Right lobe of liver (tissue), 6 donors: ENCODE data around the gene DCPS. TPM values are rescaled to one million over a fixed set of nuclear protein-coding genes. Genes with fewer than 3 reads are reported as not detected.
A peak's percentile ranks its signal among the peaks of the same experiment; 100 is the strongest.
"Not testable (repeated sequence)": the region's sequence is repeated elsewhere in the genome, so short reads cannot be mapped to it uniquely, and the experiment has no call there.

ENCODE experiments used
- ATAC-seq, 4 donors: fragments of 200-7000 bp; cut with Tn5 transposase; one replicate each; pipeline ENCODE4 v1.9.1; 2020; ENCODE audit warnings: mild to moderate bottlenecking in 4 of 4, moderate library complexity in 4 of 4
- DNase-seq, 3 donors: peaks; one replicate each; pipeline ENCODE4 v3.0.0-alpha.2; 2020
- H3K27ac ChIP-seq, 3 donors: fragments of 200-600 bp; one replicate each; pipeline ENCODE4 v1.8.0; 2022
- H3K27me3 ChIP-seq, 2 donors: fragments of 200-600 bp; one replicate each; pipeline ENCODE4 v1.8.0; 2022
- H3K36me3 ChIP-seq, 4 donors: fragments of 200-600 bp; sonication (generic) in 1 of 4; one replicate each; pipeline versions ENCODE4 v1.5.1 to v1.8.0; 2017 to 2022; ENCODE audit warnings: control low read depth in 1 of 4
- H3K4me1 ChIP-seq, 4 donors: fragments of 200-600 bp; sonication (generic) in 1 of 4; one replicate each; pipeline versions ENCODE4 v1.5.1 to v1.8.0; 2017 to 2022; ENCODE audit warnings: control low read depth in 1 of 4
- H3K4me3 ChIP-seq, 3 donors: fragments of 200-600 bp; one replicate each; pipeline ENCODE4 v1.8.0; 2022
- H3K9me3 ChIP-seq, 4 donors: fragments of 200-600 bp; sonication (generic) in 1 of 4; one replicate each; pipeline versions ENCODE4 v1.5.1 to v1.8.0; 2017 to 2022; ENCODE audit warnings: control low read depth in 1 of 4
- CTCF ChIP-seq, 4 donors: fragments of 200-600 bp in 3 of 4; fragments of 450-650 bp in 1 of 4; IDR thresholded peaks; one replicate each; pipeline versions ENCODE4 v1.5.1 to v1.8.0; 2016 to 2022; ENCODE audit warnings: antibody characterized with exemption in 4 of 4, mild to moderate bottlenecking in 2 of 4
- POLR2A ChIP-seq: fragments of 450-650 bp; IDR thresholded peaks from one replicate; pipeline ENCODE4 v1.6.1; 2017; ENCODE audit warnings: antibody characterized with exemption, mild to moderate bottlenecking
- WGBS: methylation state at CpG from one replicate; pipeline ENCODE4 v1.1.6; 2018; ENCODE audit warnings: low coverage, low lambda C conversion rate; ENCODE audit not compliant: insufficient coverage; ENCODE audit errors: missing lambda C conversion rate; 5-methylcytosine and 5-hydroxymethylcytosine counted together
- intact Hi-C, 2 donors: fragments of 100-400 bp; cut with DNase I; formaldehyde crosslinking; loops; one replicate each; pipeline versions ENCODE4 v1.11.2 to v1.14.1; 2022
- total RNA-seq, 6 experiments: library from RNA; depleted of rRNA in 2 of 6; stranded (reverse); fragments of >200 nt in 2 of 6; fragmentation: NEBNext Ultra II Directional in 3 of 6; extraction: Animal tissue kit (Norgen Biotek cat#: 25700) in 3 of 6; gene quantifications; one replicate each; pipeline versions ENCODE4 v1.1.0 to v1.2.4, GENCODE V29; 2016 to 2023
- donor health status: DM: no; HTN: yes; CAD: no.
- donor health status: DM: no; HTN: no; CAD: no.
- donor health status: DM: no; HTN: no; CAD: no.
- donor health status: DM: no; HTN: yes; CAD: no.
- donor health status: DM: no; HTN: yes; CAD: no.

DCPS gene
- total RNA-seq, 6 experiments from 2014 or later, result 12.6 to 65.2 (median 21.9) TPM

DNA sequence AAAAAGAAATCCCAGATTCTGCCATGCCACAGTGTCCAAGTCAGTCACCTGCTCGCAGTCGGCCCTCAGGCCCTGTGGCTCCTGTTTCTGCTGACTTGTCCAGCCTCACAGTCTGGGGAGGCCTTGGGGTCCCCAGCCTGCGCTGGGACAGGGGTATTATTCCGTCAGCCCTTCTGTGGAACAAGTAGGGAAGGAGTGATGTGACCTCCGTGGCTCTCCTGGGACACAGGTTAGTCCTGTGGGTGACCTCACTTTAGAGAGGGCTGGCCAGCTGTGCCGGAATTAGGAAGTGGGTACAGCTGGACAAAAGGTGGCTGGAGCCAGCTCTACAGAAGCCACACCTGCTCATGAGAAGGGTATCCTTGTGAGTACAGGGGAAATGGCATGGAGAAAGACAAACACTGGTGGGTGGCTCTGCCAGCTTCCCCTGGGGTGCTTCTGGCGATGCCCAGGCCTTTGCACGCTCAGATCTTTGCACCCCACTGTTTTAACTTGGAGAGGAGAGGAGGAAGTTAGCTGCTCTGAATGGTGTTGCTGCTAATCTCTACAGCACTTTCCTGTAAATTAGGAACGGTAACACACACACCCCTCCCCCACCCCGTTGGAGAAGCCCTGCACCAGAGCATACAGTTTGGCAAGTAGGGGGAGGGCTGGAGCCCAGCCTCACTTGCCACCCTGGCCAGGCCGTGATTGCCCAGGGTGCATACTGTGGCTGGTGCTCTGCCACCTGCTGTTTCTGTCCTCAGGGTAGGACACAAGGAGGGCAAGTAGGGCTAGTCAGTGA, 64.7 kb downstream of the DCPS start:
- ATAC-seq (peak; percentile 70 to 82 (median 75)), DNase-seq (peak; percentile 70 to 79 (median 73))
- H3K27me3 ChIP-seq, H3K36me3 ChIP-seq, H3K4me3 ChIP-seq, H3K9me3 ChIP-seq, intact Hi-C loops: not testable (repeated sequence)
- WGBS, result 51% methylated on average over 8 of the region's 11 CpGs
- H3K4me1 ChIP-seq, result peaks cover 0 to 51% (median 24%) of the 10 kb centered on the region in 4 donors
- H3K27ac ChIP-seq, result peak overlapping the region in 2 of 3 donors; percentile 43 to 49
- TF ChIP-seq CTCF (IDR thresholded peaks at IDR 0.05), result peak in 2 of 4 donors; percentile 6 to 25

GRCh38 chr11:126370016-126370415, 66.2 kb downstream of the DCPS start:
- H3K4me1 ChIP-seq, result peaks cover 0 to 53% (median 27%) of the 10 kb centered on the region in 4 donors
- H3K9me3 ChIP-seq, result no peaks in the 10 kb centered on the region
- H3K36me3 ChIP-seq, result no peaks in the 10 kb centered on the region
- 15% methylated on average over 3 of the region's 3 CpGs for WGBS
- H3K4me3 ChIP-seq, result no peak overlapping the region
- DNase-seq (peak in 1 of 3 donors; percentile 39), ATAC-seq (peak; percentile 24 to 67 (median 44))
- peak overlapping the region in 2 of 3 donors; percentile 11 to 49 for H3K27ac ChIP-seq
- intact Hi-C loops, result no loop called here
- H3K27me3 ChIP-seq, result no peaks in the 10 kb centered on the region
- no peak for TF ChIP-seq CTCF (IDR thresholded peaks at IDR 0.05)
- TF ChIP-seq POLR2A, result no peak

- H3K4me1 ChIP-seq, result peaks cover 0 to 48% (median 24%) of the 10 kb centered on the region in 4 donors
- no peaks in the 10 kb centered on the region for H3K27me3 ChIP-seq
- H3K27ac ChIP-seq, result no peak overlapping the region
- ATAC-seq, result no peak
- intact Hi-C loops, result no loop called here
- H3K9me3 ChIP-seq, result no peaks in the 10 kb centered on the region
- H3K36me3 ChIP-seq, result no peaks in the 10 kb centered on the region
- 93% methylated on average over 7 of the region's 7 CpGs for WGBS
- no peak overlapping the region for H3K4me3 ChIP-seq
- no peak for DNase-seq
- no peak for TF ChIP-seq CTCF (IDR thresholded peaks at IDR 0.05)
- TF ChIP-seq POLR2A, result no peak
These were observed 67.7 kb downstream of the DCPS start for GRCh38 chr11:126371595-126371994.

DNA sequence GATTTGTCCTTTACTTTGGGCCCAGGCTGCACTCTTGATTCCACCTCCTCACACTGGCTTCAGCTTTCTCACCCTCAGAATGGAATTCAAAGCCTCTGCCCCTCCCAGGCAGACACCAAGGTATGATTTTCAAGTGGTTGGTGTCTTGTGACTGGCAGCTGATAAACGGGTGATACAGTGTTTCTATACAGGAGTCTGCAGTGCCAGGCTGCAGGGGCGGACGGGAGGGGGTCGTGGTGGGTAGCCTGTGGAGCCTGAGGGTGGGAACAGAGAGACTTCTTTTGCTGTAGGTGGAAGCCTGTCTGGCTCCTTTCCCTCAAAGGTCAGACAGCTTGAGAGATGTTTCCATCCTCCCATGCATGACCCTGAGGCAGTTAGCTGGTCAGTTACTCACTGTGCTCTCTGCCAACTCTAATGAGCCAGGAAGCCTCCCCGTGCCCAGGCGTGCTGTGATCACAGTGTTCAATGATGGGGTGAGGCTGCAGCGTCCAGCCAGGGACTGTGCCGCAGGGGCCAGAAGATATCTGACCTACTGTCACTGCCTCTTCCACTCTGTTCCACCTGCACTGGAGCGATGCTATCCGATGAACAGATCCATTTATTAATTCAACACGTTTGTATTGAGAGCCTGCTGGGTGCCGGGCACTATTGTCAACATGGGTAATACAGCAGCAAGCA, 69.7 kb downstream of the DCPS start:
- ATAC-seq, result peak; percentile 69 to 86 (median 73)
- intact Hi-C loops, result not testable (repeated sequence)

DNA sequence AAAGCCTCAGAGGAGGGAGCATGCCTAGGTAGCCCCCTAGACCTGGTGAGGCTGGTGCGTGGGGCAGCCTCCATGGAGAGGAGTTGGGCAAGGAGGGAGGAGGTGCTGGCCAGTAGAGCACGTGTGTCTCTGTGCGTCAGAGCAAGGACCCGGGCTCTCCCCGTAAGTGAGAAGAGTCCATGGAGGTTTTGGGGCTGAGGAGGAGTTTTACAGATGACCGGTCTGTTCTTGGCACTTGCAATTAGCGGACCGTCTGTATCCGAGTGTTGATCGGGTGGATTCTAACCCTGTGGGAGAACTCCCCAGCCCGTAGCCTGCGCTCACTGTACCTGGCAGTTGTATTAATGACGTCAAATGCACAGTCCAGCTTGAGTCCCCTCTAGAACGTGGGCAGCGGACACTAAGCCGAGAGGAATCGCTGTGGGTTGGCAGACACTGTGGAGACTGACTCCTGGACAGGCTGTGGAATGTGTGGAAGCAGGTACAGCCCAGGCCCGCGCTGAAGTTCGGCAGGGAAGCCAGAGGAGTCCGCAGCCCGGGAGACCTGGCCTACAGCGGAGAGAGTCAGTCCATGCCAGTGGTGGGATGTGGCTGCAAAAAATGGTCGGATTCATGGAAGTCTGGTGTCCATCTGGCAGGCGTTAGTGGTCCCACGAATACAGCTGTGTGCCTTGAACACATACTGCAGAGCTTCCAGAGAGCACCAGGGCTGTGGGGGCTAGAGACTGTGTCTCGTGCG, 70.9 kb downstream of the DCPS start:
- H3K27ac ChIP-seq, H3K9me3 ChIP-seq, H3K36me3 ChIP-seq, H3K27me3 ChIP-seq, ATAC-seq, DNase-seq, H3K4me3 ChIP-seq, intact Hi-C loops: not testable (repeated sequence)
- peaks cover 0 to 28% (median 7%) of the 10 kb centered on the region in 4 donors for H3K4me1 ChIP-seq
- no CpG with 5 or more reads among the region's 28 CpGs for WGBS

More for the DNA sequence above, 69.7 kb downstream of the DCPS start:
- not testable (repeated sequence) for DNase-seq, H3K4me3 ChIP-seq, H3K27ac ChIP-seq, H3K36me3 ChIP-seq, H3K9me3 ChIP-seq, H3K27me3 ChIP-seq
- WGBS, result 36% methylated on average over 9 of the region's 12 CpGs
- peaks cover 0 to 40% (median 14%) of the 10 kb centered on the region in 4 donors for H3K4me1 ChIP-seq
